Measurements from ENCODE around the gene SEMA6A.

DNA sequence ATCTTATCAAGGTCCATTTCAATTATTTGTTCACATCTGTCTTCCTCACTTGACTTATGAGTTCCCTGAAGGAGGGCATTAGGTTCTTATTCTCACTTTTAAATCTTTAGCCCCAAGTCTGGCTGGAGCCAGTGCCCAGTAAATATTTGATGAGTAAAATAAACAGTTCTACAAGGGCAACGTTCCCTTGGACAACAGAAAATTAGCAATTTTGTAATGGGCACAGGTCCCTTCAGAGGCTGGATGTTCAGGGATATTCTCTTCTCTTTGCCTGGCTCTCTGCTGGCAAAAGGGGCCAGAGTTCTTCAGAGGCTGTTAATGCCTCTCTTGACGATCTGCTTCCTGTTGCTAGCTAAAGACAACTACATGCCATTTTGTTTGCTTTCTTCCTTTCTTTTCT lies 149.7 kb downstream of the SEMA6A start:
- TF ChIP-seq CREB1 (CRISPR knock-in tag; IDR thresholded peaks at IDR 0.05; ENCODE audit: low read depth): no peak
- TF ChIP-seq CTCF (conservative IDR thresholded peaks at IDR 0.05; ENCODE audit: low read depth in 2 of 2): no peak
- no peak for TF ChIP-seq ZNF462 (CRISPR knock-in tag; IDR thresholded peaks at IDR 0.05)
- no peak for TF ChIP-seq POLR2AphosphoS5 (IDR thresholded peaks at IDR 0.05; ENCODE audit: low read depth)
- TF ChIP-seq EZH2phosphoT487 (IDR thresholded peaks at IDR 0.05; ENCODE audit: unreplicated experiment): no peak
- no peak for TF ChIP-seq REST (IDR thresholded peaks at IDR 0.05; ENCODE audit: unreplicated experiment)
- no peak for TF ChIP-seq EZH2 (IDR thresholded peaks at IDR 0.05; ENCODE audit: low read depth, unreplicated experiment)
- no peak for TF ChIP-seq JUNB (IDR thresholded peaks at IDR 0.05; ENCODE audit: unreplicated experiment)
- no peak for TF ChIP-seq ZNF114 (CRISPR knock-in tag; IDR thresholded peaks at IDR 0.05)
- TF ChIP-seq ETS1 (IDR thresholded peaks at IDR 0.05): no peak
- no peak for TF ChIP-seq ZNF331 (CRISPR knock-in tag; IDR thresholded peaks at IDR 0.05; ENCODE audit: low read depth)
- TF ChIP-seq NANOG (IDR thresholded peaks at IDR 0.05; ENCODE audit: borderline replicate concordance): no peak
- no peak for TF ChIP-seq STAT1 (IDR thresholded peaks at IDR 0.05; ENCODE audit: unreplicated experiment)

Measured in GM23338 (cell line).